ENCODE data around the gene NACC2.

DNA sequence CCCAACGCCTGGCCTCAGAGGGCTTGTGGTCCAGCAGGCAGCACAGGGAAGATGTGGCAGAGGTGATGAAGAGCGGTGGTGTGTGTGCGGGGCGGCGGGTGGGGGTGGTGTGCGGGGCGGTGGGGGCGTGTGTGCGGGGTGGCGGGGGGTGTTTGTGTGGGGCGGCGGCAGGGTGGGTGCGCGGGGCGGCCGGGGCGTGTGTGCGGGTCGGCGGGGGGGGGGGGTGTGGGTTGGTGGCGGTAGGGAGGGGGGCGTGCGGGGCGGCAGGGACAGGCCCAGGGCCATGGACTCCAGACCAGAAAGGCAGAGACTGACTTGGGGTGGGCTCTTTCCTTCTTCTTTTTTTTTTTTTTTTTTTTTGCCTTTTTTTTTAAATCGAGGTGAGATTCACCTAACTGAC is 4.5 kb upstream of the NACC2 start:
- TF ChIP-seq, protein P1, sequence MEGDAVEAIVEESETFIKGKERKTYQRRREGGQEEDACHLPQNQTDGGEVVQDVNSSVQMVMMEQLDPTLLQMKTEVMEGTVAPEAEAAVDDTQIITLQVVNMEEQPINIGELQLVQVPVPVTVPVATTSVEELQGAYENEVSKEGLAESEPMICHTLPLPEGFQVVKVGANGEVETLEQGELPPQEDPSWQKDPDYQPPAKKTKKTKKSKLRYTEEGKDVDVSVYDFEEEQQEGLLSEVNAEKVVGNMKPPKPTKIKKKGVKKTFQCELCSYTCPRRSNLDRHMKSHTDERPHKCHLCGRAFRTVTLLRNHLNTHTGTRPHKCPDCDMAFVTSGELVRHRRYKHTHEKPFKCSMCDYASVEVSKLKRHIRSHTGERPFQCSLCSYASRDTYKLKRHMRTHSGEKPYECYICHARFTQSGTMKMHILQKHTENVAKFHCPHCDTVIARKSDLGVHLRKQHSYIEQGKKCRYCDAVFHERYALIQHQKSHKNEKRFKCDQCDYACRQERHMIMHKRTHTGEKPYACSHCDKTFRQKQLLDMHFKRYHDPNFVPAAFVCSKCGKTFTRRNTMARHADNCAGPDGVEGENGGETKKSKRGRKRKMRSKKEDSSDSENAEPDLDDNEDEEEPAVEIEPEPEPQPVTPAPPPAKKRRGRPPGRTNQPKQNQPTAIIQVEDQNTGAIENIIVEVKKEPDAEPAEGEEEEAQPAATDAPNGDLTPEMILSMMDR (IDR thresholded peaks at IDR 0.05; ENCODE audit: low read depth, low read length), result no peak
- no peak for TF ChIP-seq EZH2phosphoT487 (IDR thresholded peaks at IDR 0.05; ENCODE audit: low read depth)

Data from OCI-LY3 (cell line).